ENCODE results near the gene SARDH.

SARDH gene

DNA sequence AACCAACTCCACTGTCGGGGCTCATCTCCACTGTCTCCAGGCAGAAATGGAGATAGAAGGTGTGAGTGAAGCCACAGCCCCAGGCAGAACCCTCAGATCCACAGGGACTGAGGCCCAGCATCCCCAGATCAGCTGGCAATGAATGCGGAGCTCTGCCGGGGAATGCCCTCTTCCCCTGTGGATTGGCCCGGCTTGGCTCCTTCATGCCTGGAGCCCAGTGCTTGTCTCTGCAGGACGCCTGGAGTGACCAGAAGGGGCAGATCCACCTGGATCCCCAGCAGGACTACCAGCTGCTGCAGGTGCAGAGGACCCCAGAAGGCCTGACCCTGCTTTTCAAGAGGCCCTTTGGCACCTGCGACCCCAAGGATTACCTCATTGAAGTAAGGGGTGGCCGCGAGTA, 98.5 kb downstream of the SARDH start:
- ChIA-PET CTCF (interaction anchor here (1.0 to 1.4 kb wide), 2 partner anchors 9 to 88 kb away, joined by 3 read pairs; no protein-coding TSS in a partner anchor), POLR2A (no interaction called here)
- Histone ChIP-seq H3K4me1 (ENCODE audit: control insufficient read depth, insufficient read depth, low read length) (no peaks in the 10 kb centered on the region), H3K9me3 (ENCODE audit: control insufficient read depth, insufficient read depth, low read depth, low read length) (no peaks in the 10 kb centered on the region), H3K36me3 (ENCODE audit: control insufficient read depth in 2 of 2, insufficient read depth in 1 of 2, low read length in 2 of 2) (no peaks in the 10 kb centered on the region), H3K27ac (ENCODE audit: extremely low read depth, low read depth, low read length) (no peak overlapping the region), H3K4me3 (ENCODE audit: low read depth, low read length) (no peak overlapping the region)
- no peak for TF ChIP-seq ZFP41 (tag by site-specific recombination; IDR thresholded peaks at IDR 0.05; ENCODE audit: borderline replicate concordance)
- no peak for TF ChIP-seq SP7 (tag by site-specific recombination; IDR thresholded peaks at IDR 0.05)
- TF ChIP-seq ZNF791 (tag by site-specific recombination; IDR thresholded peaks at IDR 0.05), result no peak
- no peak for TF ChIP-seq HOXD13 (CRISPR knock-in tag; IDR thresholded peaks at IDR 0.05; ENCODE audit: borderline replicate concordance)
- TF ChIP-seq, protein P1, sequence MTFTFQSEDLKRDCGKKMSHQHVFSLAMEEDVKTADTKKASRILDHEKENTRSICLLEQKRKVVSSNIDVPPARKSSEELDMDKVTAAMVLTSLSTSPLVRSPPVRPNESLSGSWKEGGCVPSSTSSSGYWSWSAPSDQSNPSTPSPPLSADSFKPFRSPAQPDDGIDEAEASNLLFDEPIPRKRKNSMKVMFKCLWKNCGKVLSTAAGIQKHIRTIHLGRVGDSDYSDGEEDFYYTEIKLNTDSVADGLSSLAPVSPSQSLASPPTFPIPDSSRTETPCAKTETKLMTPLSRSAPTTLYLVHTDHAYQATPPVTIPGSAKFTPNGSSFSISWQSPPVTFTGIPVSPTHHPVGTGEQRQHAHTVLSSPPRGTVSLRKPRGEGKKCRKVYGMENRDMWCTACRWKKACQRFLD (tag by site-specific recombination; IDR thresholded peaks at IDR 0.05), result no peak
- no peak for TF ChIP-seq ZBTB1 (tag by site-specific recombination; IDR thresholded peaks at IDR 0.05)
- TF ChIP-seq, protein P2, sequence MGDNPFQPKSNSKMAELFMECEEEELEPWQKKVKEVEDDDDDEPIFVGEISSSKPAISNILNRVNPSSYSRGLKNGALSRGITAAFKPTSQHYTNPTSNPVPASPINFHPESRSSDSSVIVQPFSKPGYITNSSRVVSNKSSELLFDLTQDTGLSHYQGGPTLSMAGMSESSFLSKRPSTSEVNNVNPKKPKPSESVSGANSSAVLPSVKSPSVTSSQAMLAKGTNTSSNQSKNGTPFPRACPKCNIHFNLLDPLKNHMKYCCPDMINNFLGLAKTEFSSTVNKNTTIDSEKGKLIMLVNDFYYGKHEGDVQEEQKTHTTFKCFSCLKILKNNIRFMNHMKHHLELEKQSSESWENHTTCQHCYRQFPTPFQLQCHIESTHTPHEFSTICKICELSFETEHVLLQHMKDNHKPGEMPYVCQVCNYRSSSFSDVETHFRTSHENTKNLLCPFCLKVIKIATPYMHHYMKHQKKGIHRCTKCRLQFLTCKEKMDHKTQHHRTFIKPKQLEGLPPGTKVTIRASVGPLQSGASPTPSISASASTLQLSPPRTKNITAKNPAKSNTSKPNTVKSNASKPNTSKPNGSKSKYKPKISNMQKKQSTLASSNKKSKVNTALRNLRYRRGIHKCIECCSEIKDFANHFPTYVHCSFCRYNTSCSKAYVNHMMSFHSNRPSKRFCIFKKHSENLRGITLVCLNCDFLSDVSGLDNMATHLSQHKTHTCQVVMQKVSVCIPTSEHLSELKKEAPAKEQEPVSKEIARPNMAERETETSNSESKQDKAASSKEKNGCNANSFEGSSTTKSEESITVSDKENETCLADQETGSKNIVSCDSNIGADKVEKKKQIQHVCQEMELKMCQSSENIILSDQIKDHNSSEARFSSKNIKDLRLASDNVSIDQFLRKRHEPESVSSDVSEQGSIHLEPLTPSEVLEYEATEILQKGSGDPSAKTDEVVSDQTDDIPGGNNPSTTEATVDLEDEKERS (tag by site-specific recombination; IDR thresholded peaks at IDR 0.05), result no peak
- no peak for TF ChIP-seq ZNF202 (tag by site-specific recombination; IDR thresholded peaks at IDR 0.05; ENCODE audit: borderline replicate concordance)
- TF ChIP-seq, protein P3, sequence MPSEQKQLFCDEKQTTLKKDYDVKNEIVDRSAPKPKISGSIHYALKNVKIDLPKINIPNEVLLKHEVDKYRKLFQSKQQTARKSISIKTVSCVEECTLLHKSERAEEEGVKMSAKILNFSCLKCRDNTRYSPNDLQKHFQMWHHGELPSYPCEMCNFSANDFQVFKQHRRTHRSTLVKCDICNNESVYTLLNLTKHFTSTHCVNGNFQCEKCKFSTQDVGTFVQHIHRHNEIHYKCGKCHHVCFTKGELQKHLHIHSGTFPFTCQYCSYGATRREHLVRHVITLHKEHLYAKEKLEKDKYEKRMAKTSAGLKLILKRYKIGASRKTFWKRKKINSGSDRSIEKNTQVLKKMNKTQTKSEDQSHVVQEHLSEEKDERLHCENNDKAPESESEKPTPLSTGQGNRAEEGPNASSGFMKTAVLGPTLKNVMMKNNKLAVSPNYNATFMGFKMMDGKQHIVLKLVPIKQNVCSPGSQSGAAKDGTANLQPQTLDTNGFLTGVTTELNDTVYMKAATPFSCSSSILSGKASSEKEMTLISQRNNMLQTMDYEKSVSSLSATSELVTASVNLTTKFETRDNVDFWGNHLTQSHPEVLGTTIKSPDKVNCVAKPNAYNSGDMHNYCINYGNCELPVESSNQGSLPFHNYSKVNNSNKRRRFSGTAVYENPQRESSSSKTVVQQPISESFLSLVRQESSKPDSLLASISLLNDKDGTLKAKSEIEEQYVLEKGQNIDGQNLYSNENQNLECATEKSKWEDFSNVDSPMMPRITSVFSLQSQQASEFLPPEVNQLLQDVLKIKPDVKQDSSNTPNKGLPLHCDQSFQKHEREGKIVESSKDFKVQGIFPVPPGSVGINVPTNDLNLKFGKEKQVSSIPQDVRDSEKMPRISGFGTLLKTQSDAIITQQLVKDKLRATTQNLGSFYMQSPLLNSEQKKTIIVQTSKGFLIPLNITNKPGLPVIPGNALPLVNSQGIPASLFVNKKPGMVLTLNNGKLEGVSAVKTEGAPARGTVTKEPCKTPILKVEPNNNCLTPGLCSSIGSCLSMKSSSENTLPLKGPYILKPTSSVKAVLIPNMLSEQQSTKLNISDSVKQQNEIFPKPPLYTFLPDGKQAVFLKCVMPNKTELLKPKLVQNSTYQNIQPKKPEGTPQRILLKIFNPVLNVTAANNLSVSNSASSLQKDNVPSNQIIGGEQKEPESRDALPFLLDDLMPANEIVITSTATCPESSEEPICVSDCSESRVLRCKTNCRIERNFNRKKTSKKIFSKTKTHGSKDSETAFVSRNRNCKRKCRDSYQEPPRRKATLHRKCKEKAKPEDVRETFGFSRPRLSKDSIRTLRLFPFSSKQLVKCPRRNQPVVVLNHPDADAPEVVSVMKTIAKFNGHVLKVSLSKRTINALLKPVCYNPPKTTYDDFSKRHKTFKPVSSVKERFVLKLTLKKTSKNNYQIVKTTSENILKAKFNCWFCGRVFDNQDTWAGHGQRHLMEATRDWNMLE (tag by site-specific recombination; conservative IDR thresholded peaks at IDR 0.05; ENCODE audit: low read depth), result no peak
- no peak for TF ChIP-seq ZNF23 (tag by site-specific recombination; IDR thresholded peaks at IDR 0.05; ENCODE audit: borderline replicate concordance)
- TF ChIP-seq ZBTB7A (tag by site-specific recombination; IDR thresholded peaks at IDR 0.05; ENCODE audit: low read depth), result no peak
- TF ChIP-seq ZNF664 (tag by site-specific recombination; IDR thresholded peaks at IDR 0.05), result no peak
- TF ChIP-seq ZNF701 (tag by site-specific recombination; IDR thresholded peaks at IDR 0.05), result no peak
- TF ChIP-seq ZNF37A (tag by site-specific recombination; IDR thresholded peaks at IDR 0.05), result no peak
- no peak for TF ChIP-seq ZNF776 (tag by site-specific recombination; IDR thresholded peaks at IDR 0.05; ENCODE audit: borderline replicate concordance)
- no peak for TF ChIP-seq ZNF561 (tag by site-specific recombination; IDR thresholded peaks at IDR 0.05; ENCODE audit: borderline replicate concordance)
- TF ChIP-seq ZNF169 (tag by site-specific recombination; IDR thresholded peaks at IDR 0.05), result no peak

DNA sequence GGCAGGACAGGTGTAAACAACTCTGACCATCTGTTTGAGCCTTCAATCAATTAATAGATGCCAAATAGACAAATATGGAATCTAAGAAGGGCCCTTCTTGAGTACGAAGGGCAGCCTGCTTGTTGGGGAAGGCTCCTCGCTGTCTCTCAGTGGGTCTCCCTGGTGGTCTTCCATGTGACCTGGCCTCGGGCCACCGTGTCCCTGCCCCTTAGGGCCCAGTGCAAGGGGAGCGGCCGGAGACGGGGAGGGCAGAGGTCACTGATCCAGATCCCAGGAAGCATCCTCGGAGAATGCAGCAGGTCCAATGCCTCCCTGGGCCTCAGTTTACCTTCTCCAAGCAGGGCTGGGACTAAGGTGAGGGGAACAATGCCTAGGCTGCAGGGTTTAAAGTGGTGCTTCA, 99.4 kb downstream of the SARDH start:
- POLR2A ChIA-PET, result no interaction called here
- Histone ChIP-seq H3K4me1 (ENCODE audit: control insufficient read depth, insufficient read depth, low read length) (no peaks in the 10 kb centered on the region), H3K9me3 (ENCODE audit: control insufficient read depth, insufficient read depth, low read depth, low read length) (no peaks in the 10 kb centered on the region), H3K36me3 (ENCODE audit: control insufficient read depth in 2 of 2, insufficient read depth in 1 of 2, low read length in 2 of 2) (no peaks in the 10 kb centered on the region), H3K4me3 (ENCODE audit: low read depth, low read length) (no peak overlapping the region), H3K27ac (ENCODE audit: extremely low read depth, low read depth, low read length) (no peak overlapping the region)
- CTCF ChIA-PET, result interaction anchor here (1.0 kb wide), 1 partner anchor 8 kb away, joined by 3 read pairs; no protein-coding TSS in a partner anchor
- TF ChIP-seq, protein P4, sequence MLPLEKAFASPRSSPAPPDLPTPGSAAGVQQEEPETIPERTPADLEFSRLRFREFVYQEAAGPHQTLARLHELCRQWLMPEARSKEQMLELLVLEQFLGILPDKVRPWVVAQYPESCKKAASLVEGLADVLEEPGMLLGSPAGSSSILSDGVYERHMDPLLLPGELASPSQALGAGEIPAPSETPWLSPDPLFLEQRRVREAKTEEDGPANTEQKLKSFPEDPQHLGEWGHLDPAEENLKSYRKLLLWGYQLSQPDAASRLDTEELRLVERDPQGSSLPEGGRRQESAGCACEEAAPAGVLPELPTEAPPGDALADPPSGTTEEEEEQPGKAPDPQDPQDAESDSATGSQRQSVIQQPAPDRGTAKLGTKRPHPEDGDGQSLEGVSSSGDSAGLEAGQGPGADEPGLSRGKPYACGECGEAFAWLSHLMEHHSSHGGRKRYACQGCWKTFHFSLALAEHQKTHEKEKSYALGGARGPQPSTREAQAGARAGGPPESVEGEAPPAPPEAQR (tag by site-specific recombination; IDR thresholded peaks at IDR 0.05), result no peak
- TF ChIP-seq, protein P5, sequence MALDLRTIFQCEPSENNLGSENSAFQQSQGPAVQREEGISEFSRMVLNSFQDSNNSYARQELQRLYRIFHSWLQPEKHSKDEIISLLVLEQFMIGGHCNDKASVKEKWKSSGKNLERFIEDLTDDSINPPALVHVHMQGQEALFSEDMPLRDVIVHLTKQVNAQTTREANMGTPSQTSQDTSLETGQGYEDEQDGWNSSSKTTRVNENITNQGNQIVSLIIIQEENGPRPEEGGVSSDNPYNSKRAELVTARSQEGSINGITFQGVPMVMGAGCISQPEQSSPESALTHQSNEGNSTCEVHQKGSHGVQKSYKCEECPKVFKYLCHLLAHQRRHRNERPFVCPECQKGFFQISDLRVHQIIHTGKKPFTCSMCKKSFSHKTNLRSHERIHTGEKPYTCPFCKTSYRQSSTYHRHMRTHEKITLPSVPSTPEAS (tag by site-specific recombination; IDR thresholded peaks at IDR 0.05), result no peak
- no peak for TF ChIP-seq ZNF239 (tag by site-specific recombination; IDR thresholded peaks at IDR 0.05)
- TF ChIP-seq, protein P6, sequence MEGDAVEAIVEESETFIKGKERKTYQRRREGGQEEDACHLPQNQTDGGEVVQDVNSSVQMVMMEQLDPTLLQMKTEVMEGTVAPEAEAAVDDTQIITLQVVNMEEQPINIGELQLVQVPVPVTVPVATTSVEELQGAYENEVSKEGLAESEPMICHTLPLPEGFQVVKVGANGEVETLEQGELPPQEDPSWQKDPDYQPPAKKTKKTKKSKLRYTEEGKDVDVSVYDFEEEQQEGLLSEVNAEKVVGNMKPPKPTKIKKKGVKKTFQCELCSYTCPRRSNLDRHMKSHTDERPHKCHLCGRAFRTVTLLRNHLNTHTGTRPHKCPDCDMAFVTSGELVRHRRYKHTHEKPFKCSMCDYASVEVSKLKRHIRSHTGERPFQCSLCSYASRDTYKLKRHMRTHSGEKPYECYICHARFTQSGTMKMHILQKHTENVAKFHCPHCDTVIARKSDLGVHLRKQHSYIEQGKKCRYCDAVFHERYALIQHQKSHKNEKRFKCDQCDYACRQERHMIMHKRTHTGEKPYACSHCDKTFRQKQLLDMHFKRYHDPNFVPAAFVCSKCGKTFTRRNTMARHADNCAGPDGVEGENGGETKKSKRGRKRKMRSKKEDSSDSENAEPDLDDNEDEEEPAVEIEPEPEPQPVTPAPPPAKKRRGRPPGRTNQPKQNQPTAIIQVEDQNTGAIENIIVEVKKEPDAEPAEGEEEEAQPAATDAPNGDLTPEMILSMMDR (tag by site-specific recombination; IDR thresholded peaks at IDR 0.05), result no peak
- TF ChIP-seq OSR2 (tag by site-specific recombination; IDR thresholded peaks at IDR 0.05), result no peak
- TF ChIP-seq ZNF140 (tag by site-specific recombination; IDR thresholded peaks at IDR 0.05), result no peak

All from HEK293 (cell line).